Cardiac muscle cell (in vitro differentiated cells and primary cell): ENCODE results near the gene EVI5L. TPM values are rescaled to one million over a fixed set of nuclear protein-coding genes. Genes with fewer than 3 reads are reported as not detected.

ENCODE experiments used
- DNase-seq, 2 donors: peaks; one replicate each; pipeline versions ENCODE4 v3.0.0 to v3.0.0-alpha.2; 2010 to 2017; ENCODE audit warnings: low read depth in 1 of 2, low spot score in 1 of 2
- H3K27ac ChIP-seq: fragments of 200-600 bp; sonication (generic); 2 replicates; pipeline ENCODE4 v1.5.1; 2016
- H3K27me3 ChIP-seq: fragments of 200-600 bp; sonication (generic); 2 replicates; pipeline ENCODE4 v1.6.0; 2016; ENCODE audit warnings: control low read depth
- H3K36me3 ChIP-seq: fragments of 200-600 bp; sonication (generic); 2 replicates; pipeline ENCODE4 v1.5.1; 2016; ENCODE audit warnings: control low read depth
- H3K4me1 ChIP-seq: fragments of 200-600 bp; sonication (generic); 2 replicates; pipeline ENCODE4 v1.8.1; 2017; ENCODE audit warnings: low read depth, mild to moderate bottlenecking, mixed run types
- H3K4me3 ChIP-seq: fragments of 200-600 bp; sonication (generic); 2 replicates; pipeline ENCODE4 v1.5.1; 2016; ENCODE audit warnings: mild to moderate bottlenecking
- H3K9me3 ChIP-seq: fragments of 200-600 bp; sonication (generic); 2 replicates; pipeline ENCODE4 v1.5.1; 2017; ENCODE audit warnings: low read depth, mild to moderate bottlenecking, control low read depth
- CTCF ChIP-seq: IDR thresholded peaks from 2 replicates; pipeline ENCODE4 v1.5.1; 2012; ENCODE audit warnings: low read depth, mild to moderate bottlenecking, low read length
- polyA plus RNA-seq: library from polyadenylated mRNA; unstranded; fragments of >200 nt; fragmentation: Nextera tagmentation; extraction: Ambion mirVana; gene quantifications from 2 replicates; pipeline ENCODE4 v1.2.1, GENCODE V29; 2016
- total RNA-seq: library from RNA; depleted of rRNA; stranded (reverse); fragments of >200 nt; gene quantifications from 2 replicates; pipeline ENCODE4 v1.2.3, GENCODE V29; 2016

Gene EVI5L
- total and polyA plus RNA-seq, 2 experiments from 2014 or later: 29.1 to 41.9 TPM

GRCh38 chr19:7908742-7909461, 78.9 kb downstream of the EVI5L start:
- Histone ChIP-seq H3K4me1 (peaks cover 10% of the 10 kb centered on the region), H3K27ac (no peak overlapping the region), H3K36me3 (peaks cover 21% of the 10 kb centered on the region), H3K9me3 (no peaks in the 10 kb centered on the region), H3K4me3 (no peak overlapping the region), H3K27me3 (peaks cover 2% of the 10 kb centered on the region)
- no peak for DNase-seq
- no peak for TF ChIP-seq CTCF

GRCh38 chr19:7909471-7910067, 79.6 kb downstream of the EVI5L start:
- DNase-seq: no peak
- no peak for TF ChIP-seq CTCF
- Histone ChIP-seq H3K27ac (no peak overlapping the region), H3K4me1 (peaks cover 8% of the 10 kb centered on the region), H3K27me3 (peaks cover 8% of the 10 kb centered on the region), H3K9me3 (no peaks in the 10 kb centered on the region), H3K4me3 (no peak overlapping the region), H3K36me3 (peaks cover 21% of the 10 kb centered on the region)

- Histone ChIP-seq H3K4me1 (no peaks in the 10 kb centered on the region), H3K27ac (no peak overlapping the region), H3K27me3 (peaks cover 18% of the 10 kb centered on the region), H3K4me3 (no peak overlapping the region), H3K36me3 (peaks cover 21% of the 10 kb centered on the region), H3K9me3 (no peaks in the 10 kb centered on the region)
- TF ChIP-seq CTCF: no peak
- no peak for DNase-seq
These were observed 80.5 kb downstream of the EVI5L start for GRCh38 chr19:7910321-7911161.

- no peak for TF ChIP-seq CTCF
- no peak for DNase-seq
- Histone ChIP-seq H3K4me3 (no peak overlapping the region), H3K27me3 (peaks cover 29% of the 10 kb centered on the region), H3K9me3 (no peaks in the 10 kb centered on the region), H3K4me1 (no peaks in the 10 kb centered on the region), H3K27ac (no peak overlapping the region), H3K36me3 (peaks cover 21% of the 10 kb centered on the region)
These were observed 81.6 kb downstream of the EVI5L start for GRCh38 chr19:7911508-7912143.

- Histone ChIP-seq H3K27ac (no peak overlapping the region), H3K27me3 (peaks cover 35% of the 10 kb centered on the region), H3K36me3 (peaks cover 21% of the 10 kb centered on the region), H3K4me1 (peaks cover under 1% of the 10 kb centered on the region), H3K4me3 (no peak overlapping the region), H3K9me3 (no peaks in the 10 kb centered on the region)
- no peak for DNase-seq
- no peak for TF ChIP-seq CTCF
These were observed 82.2 kb downstream of the EVI5L start for GRCh38 chr19:7912144-7912696.
